ENCODE results near the gene CCNL1.
"Not testable (repeated sequence)": the region's sequence is repeated elsewhere in the genome, so short reads cannot be mapped to it uniquely, and the experiment has no call there.

CCNL1 gene

GRCh38 chr3:157121522-157121921 is 38.4 kb downstream of the CCNL1 start:
- DNase-seq = no peak

- no peak for DNase-seq
These were observed 39.7 kb downstream of the CCNL1 start for GRCh38 chr3:157120071-157120892.

GRCh38 chr3:157119369-157119951 is 40.5 kb downstream of the CCNL1 start:
- DNase-seq = peak; percentile 34

DNA sequence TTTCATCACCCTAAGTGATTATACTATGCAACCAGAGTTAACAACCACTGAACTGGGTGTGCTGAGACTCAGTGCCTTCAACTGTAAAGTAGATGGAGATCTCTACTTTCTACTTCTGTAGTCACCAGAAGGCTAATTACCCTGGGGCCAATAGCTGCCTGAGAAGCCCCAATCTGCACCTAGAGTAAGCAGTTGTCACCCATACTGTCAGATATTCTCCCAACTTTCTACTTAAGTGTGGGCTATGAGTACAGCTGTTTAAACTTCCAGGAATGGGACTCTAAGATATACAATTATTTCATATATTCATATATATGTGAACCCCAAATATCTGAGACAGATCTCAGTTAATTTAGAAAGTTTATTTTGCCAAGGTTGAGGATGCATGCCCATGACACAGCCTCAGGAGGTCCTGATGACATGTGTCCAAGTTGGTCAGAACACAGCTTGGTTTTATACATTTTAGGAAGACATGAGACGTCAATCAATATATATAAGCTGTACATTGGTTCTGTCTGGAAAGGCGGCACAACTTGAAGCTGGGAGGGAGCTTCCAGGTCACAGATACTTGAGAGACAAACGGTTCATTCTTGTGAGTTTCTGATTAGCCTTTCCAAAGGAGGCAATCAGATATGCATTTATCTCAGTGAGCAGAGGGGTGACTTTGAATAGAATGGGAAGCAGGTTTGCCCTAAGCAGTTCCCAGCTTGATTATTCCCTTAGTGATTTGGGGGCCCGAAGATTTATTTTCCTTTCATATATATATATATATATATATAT is 41.9 kb downstream of the CCNL1 start:
- DNase-seq = no peak

DNA sequence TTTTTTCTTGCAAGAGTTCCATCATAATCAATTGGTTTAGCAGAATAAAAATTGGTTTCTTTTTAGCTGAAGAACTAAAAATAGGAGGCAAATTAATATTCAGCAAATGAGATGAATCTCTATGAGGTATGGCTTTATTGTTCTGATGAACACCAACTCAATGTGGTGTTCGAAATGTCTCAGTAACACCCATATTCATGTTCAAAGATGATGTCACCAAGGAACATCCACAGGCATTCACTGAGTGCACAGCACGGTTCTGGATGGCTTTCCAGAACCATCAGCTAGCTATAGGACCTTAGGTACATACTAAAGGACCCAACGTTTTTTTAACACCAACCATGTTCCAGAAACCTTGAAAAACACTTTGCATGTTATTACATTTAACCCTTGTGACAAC is 42.7 kb downstream of the CCNL1 start:
- no peak for DNase-seq

DNA sequence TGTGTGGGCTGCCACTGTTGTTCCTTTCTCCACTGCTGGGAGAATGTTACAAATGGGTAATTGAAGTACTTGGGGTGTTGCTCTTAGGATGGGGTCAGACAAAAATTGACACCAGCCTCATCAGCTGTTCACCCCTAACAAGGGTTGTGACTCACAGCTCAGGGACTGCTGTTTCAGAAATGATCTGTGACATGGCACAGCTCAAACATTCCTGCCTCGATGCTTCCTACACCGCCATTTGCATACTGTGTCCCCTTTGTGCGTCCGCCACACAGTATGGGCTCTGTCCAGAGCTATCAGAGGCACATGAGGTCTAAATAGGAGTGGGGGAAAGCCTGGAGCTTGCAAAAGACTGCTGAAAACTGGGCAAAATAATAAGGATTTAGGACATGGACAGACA is 43.9 kb downstream of the CCNL1 start:
- DNase-seq = no peak

DNA sequence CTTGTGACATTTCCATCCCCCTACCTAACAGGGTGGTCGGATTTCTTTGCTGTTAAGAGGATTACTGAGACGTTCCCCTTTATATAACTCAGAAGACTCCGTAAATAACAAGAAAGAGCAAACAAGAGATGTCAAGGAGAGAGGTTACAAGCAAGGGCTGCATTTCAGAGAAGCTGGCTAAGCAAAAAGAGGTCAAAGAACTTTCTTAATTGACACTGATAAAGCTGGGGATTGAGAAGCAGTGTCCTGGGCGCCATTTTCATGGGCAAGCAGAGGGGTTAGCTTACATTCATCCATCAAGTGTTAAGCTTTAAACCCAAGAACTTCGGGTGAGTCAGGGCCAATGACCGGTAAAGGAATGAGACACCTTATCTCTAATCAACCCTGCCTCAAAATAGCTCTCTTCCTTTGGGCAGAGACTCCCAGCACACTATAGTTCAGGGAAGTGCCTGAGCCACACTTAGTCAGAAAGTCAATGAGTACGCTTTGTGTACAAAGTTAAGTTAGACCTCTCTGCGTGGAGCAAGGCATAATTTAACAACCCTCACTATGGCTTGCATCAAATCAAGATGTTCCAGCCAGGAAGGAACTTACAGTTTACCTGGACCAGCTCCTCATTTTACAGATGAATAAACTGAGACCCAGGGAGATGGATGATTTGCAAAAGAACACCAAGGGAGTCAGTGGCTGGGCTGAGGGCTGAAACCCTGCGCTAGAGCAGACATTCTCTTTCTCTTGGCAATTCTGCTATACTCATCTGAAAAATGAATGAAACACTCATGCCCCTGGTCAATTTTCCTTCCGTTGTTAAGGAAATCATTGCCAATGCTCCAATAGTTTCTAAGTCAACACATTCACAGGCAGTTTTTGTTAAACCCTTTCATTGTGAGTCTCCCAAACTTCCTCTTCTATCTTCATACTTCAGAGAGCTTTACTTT is 44.6 kb downstream of the CCNL1 start:
- no peak for DNase-seq

- DNase-seq = no peak
These were observed 46.0 kb downstream of the CCNL1 start for GRCh38 chr3:157113832-157114505.

DNA sequence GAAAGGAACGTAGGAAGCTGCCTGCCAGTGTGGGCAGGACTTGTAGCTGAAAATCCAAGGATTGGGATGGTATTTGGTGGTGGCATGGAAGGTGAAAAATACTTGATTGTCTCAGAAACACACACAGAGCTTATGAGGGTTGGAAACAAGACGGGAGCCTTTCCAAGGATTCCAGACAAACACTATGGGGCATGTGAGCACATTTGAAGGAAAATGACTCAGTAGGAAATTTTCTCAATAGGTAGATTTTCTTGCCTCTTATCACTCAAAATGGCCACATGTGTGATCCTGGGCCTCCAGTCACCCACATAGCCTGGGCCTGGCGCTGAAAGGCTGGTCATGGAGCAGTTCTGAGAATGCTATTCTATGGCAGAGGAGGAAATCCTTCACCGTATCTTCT is 47.4 kb downstream of the CCNL1 start:
- no peak for DNase-seq

DNA sequence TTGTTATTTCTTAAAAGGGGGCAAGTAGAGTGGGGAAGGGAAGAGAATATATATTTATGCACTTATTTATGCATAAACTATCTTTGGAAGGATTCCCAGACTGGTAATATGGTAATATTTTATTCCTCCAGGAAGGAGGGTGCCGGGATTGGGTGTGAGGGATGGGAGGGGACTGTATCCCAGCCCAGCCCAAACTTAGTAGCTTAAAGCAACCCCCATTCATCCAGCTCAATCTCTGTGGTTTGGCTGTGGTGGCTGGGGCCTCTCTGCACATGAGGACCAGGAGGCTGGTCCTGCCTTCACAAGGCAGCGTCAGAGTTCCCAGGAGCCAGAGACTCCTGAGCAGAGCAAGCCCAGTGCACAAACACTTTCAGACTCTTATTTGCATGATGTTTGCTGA is 48.4 kb downstream of the CCNL1 start:
- DNase-seq = no peak

DNA sequence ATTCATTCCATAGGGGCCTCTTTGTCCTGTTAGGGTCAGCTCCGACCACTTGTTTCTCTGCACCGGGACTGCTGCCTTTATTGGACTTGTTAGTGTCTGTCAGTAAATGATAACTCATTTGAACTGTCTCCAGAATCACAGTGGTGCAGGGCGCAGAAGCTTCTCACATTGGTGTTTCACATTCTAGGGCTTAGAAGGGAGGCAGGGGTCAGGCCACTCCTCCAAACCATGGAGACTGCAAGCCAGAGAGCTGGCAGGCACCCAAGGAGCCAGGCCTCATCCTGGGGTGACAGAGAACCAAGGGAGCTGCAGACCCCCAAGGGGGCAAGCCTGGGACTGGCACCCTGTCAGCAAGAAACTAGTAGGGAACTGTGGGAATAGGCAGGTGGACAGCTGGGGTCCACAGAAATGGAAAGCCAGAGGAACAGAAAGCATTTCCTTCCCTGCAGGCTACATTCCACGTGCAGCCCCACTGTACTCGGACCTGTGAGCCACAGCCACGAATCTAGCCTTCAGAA is 49.1 kb downstream of the CCNL1 start:
- no peak for DNase-seq

GRCh38 chr3:157109267-157110141 is 50.4 kb downstream of the CCNL1 start:
- no peak for DNase-seq

- no peak for DNase-seq
These were observed 52.3 kb downstream of the CCNL1 start for GRCh38 chr3:157107644-157108133.

- no peak for DNase-seq
These were observed 52.9 kb downstream of the CCNL1 start for GRCh38 chr3:157107037-157107436.

GRCh38 chr3:157104928-157105652 is 54.9 kb downstream of the CCNL1 start:
- no peak for DNase-seq

DNA sequence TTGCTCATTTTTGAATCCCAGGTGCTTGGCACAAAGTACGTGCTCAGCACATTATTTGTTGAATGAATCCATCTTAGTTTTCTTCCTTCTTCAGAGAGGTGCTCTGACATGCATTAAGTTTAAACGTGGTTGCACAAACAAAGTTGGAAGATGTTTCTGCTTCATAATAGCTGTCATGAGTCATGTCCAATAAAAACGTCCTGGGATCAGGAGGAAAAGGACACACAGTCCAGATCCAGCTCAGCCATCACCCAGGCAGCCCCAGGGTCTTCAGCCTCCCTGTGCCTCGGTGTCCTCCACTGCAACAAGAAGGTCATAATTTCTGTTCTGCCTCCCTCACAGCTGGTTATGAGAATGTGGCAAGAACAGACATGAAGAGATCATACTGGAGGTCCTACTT is 55.4 kb downstream of the CCNL1 start:
- DNase-seq = no peak

DNA sequence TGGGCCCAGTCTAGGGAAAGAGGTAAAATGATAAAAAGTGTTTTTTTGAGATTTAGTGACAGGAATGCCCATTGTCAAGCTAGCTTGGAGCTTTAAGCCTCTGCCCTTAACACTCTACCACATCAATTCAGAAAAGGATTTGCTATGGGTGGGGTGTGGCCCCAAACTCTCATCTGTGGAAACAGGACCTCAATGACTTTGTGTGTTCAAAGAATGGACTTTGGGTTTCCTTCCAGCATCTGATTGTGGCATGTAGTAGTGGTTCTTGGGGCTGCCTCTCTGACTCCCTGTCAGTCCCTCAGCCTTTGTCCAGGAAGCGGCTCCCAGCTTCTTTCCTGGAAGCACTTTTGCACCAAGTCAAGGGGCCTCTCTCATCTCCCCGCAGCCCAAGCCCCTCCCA is 56.1 kb downstream of the CCNL1 start:
- DNase-seq = no peak

DNA sequence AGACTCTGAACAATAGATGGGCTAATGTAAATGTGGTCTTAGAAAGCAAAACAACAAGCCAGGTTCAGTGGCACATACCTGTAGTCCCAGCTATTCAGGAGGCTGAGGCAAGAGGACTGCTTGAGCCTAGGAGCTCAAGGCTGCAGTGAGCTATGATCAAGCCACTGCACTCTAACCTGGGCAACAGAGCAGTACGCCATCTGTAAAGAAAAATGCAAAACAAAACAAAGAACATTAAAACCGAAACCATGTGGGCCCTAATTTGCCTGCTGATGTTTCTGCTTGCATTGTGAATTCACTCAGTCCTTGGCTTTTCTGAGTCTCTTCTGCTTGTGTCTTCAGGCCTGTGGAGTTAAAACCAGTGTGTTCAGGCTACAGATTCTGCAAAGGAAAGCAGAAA is 56.7 kb downstream of the CCNL1 start:
- no peak for DNase-seq

DNA sequence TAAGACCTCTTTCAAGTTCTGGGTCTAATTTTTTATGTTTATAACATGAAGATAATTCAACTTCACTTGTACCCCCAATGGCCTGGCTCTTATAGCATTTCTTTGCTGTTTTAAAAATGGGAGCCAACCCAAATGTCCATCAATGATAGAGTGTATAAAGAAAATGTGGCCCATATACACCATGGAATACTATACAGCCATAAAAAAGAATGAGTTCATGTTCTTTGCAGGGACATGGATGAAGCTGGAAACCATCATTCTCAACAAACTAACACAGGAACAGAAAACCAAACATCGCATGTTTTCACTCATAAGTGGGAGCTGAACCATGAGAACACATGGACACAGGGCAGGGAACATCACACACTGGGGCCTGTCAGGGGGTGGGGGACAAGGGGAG is 57.4 kb downstream of the CCNL1 start:
- not testable (repeated sequence) for DNase-seq

DNA sequence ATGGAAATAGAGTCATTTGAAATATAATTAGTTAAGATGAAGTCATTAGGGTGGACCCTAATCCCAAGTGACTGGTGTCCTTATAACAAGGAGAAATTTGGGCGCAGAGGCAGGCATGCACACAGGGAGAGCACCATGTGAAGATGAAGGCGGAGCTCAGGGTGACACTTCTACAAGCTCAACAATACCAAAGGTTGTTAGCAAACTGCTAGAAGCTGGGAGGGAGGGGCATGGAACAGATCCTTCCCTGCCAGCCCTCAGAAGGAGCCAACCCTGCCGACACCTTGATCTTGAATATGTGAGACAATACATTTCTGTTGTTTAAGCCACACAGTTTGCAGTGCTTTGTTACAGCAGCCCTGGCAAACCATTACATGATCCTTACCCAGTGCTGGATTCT is 57.8 kb downstream of the CCNL1 start:
- no peak for DNase-seq
